22Rv1 (cell line): ENCODE data around the gene FCER1G.

Experiments used
- CTCF ChIP-seq: fragments of 450-650 bp; IDR thresholded peaks from 2 replicates; pipeline ENCODE4 v1.5.1; 2017; ENCODE audit warnings: mild to moderate bottlenecking
- ZFX ChIP-seq: fragments of 450-650 bp; IDR thresholded peaks from 2 replicates; pipeline ENCODE4 v1.6.1; 2017; ENCODE audit warnings: antibody characterized with exemption, borderline replicate concordance

GRCh38 chr1:161188381-161188780, 26.7 kb upstream of the FCER1G start:
- TF ChIP-seq CTCF (no peak), ZFX (no peak)
